Sigmoid colon (tissue), 7 donors: ENCODE data around the gene ATP4B. TPM values are rescaled to one million over a fixed set of nuclear protein-coding genes. Genes with fewer than 3 reads are reported as not detected.
A peak's percentile ranks its signal among the peaks of the same experiment; 100 is the strongest.

Experiments used
- DNase-seq: peaks from one replicate; pipeline ENCODE4 v3.0.0-alpha.2; 2019
- H3K27ac ChIP-seq, 4 donors: fragments of 200-600 bp; sonication (generic); one replicate each; pipeline ENCODE4 v1.5.1; 2016 to 2019; ENCODE audit warnings: mild to moderate bottlenecking in 1 of 4
- H3K27me3 ChIP-seq, 3 donors: fragments of 200-600 bp; sonication (generic); one replicate each; pipeline ENCODE4 v1.5.1; 2019; ENCODE audit warnings: mild to moderate bottlenecking in 1 of 3
- H3K36me3 ChIP-seq, 4 donors: fragments of 200-600 bp; sonication (generic); one replicate each; pipeline ENCODE4 v1.5.1; 2016 to 2019
- H3K4me1 ChIP-seq, 4 donors: fragments of 200-600 bp; sonication (generic); one replicate each; pipeline ENCODE4 v1.5.1; 2017 to 2019
- H3K4me3 ChIP-seq, 4 donors: fragments of 200-600 bp; sonication (generic); one replicate each; pipeline ENCODE4 v1.5.1; 2017 to 2019; ENCODE audit warnings: mild to moderate bottlenecking in 2 of 4, moderate library complexity in 1 of 4
- H3K9me3 ChIP-seq, 4 donors: fragments of 200-600 bp in 3 of 4; sonication (generic) in 3 of 4; one replicate each; pipeline versions ENCODE4 v1.5.1 to v1.6.1; 2013 to 2019
- EP300 ChIP-seq, 4 donors: sonication (generic); formaldehyde crosslinking; IDR thresholded peaks; one replicate each; pipeline ENCODE4 v1.6.1; 2017; ENCODE audit warnings: antibody characterized with exemption in 4 of 4
- POLR2A ChIP-seq, 2 donors: fragments of 450-650 bp; IDR thresholded peaks; one replicate each; pipeline ENCODE4 v1.6.1; 2016; ENCODE audit warnings: antibody characterized with exemption in 2 of 2, mild to moderate bottlenecking in 2 of 2, moderate library complexity in 2 of 2
- POLR2AphosphoS5 ChIP-seq, 4 donors: sonication (generic); formaldehyde crosslinking; IDR thresholded peaks; one replicate each; pipeline ENCODE4 v1.6.1; 2017; ENCODE audit warnings: antibody characterized with exemption in 4 of 4
- WGBS, 2 donors: extraction: QIAGEN DNeasy Blood & Tissue Kit; methylation state at CpG; one replicate each; pipeline ENCODE4 v1.1.7; 2013; 5-methylcytosine and 5-hydroxymethylcytosine counted together
- intact Hi-C: fragments of 100-400 bp; cut with DNase I; formaldehyde crosslinking; loops from one replicate; pipeline ENCODE4 v1.15.1; 2023
- polyA plus RNA-seq, 3 donors: library from polyadenylated mRNA; stranded (reverse); fragments of 200-250 nt; gene quantifications; one replicate each; pipeline ENCODE4 v1.2.3, GENCODE V29; 2013
- total RNA-seq, 4 donors: library from RNA; depleted of rRNA; stranded (reverse); fragments of >200 nt; gene quantifications; one replicate each; pipeline ENCODE4 v1.1.0, GENCODE V29; 2016
- TF ChIP-seq, protein P1 (sequence below), 4 experiments: fragments of 450-650 bp in 3 of 4; fragments of 200-600 bp in 1 of 4; IDR thresholded peaks; one replicate each; pipeline ENCODE4 v1.5.1; 2016 to 2019; ENCODE audit warnings: antibody characterized with exemption in 4 of 4, mild to moderate bottlenecking in 3 of 4, moderate library complexity in 2 of 4
- donor health status: healthy with polysubstance abuse.
- donor health status: Bipolar disorder and iron deficiency.
- donor health status: healthy.

ATP4B gene
- total and polyA plus RNA-seq, 7 donors = not detected

GRCh38 chr13:113618455-113618854 lies 39.5 kb downstream of the ATP4B start:
- intact Hi-C loops = no loop called here

GRCh38 chr13:113617961-113618360 lies 40.0 kb downstream of the ATP4B start:
- DNase-seq = no peak
- Histone ChIP-seq H3K9me3 (no peaks in the 10 kb centered on the region), H3K4me3 (no peak overlapping the region), H3K36me3 (peaks cover 0 to 5% (median under 1%) of the 10 kb centered on the region in 4 donors), H3K27ac (no peak overlapping the region), H3K27me3 (no peaks in the 10 kb centered on the region), H3K4me1 (no peaks in the 10 kb centered on the region)
- 88 to 96% methylated on average over 5 of the region's 5 CpGs for WGBS, 2 donors
- intact Hi-C loops = no loop called here
- TF ChIP-seq EP300 (IDR thresholded peaks at IDR 0.05) (no peak), POLR2A (IDR thresholded peaks at IDR 0.05) (no peak), POLR2AphosphoS5 (IDR thresholded peaks at IDR 0.05) (no peak)
- TF ChIP-seq, protein P1, sequence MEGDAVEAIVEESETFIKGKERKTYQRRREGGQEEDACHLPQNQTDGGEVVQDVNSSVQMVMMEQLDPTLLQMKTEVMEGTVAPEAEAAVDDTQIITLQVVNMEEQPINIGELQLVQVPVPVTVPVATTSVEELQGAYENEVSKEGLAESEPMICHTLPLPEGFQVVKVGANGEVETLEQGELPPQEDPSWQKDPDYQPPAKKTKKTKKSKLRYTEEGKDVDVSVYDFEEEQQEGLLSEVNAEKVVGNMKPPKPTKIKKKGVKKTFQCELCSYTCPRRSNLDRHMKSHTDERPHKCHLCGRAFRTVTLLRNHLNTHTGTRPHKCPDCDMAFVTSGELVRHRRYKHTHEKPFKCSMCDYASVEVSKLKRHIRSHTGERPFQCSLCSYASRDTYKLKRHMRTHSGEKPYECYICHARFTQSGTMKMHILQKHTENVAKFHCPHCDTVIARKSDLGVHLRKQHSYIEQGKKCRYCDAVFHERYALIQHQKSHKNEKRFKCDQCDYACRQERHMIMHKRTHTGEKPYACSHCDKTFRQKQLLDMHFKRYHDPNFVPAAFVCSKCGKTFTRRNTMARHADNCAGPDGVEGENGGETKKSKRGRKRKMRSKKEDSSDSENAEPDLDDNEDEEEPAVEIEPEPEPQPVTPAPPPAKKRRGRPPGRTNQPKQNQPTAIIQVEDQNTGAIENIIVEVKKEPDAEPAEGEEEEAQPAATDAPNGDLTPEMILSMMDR (IDR thresholded peaks at IDR 0.05) = no peak

More at GRCh38 chr13:113618455-113618854, 39.5 kb downstream of the ATP4B start:
- Histone ChIP-seq H3K27ac (no peak overlapping the region), H3K36me3 (peaks cover 0 to 10% (median 3%) of the 10 kb centered on the region in 4 donors), H3K4me3 (no peak overlapping the region), H3K4me1 (no peaks in the 10 kb centered on the region), H3K27me3 (no peaks in the 10 kb centered on the region), H3K9me3 (no peaks in the 10 kb centered on the region)
- WGBS, 2 donors = 93 to 95% methylated on average over 7 of the region's 7 CpGs
- no peak for DNase-seq
- no peak for TF ChIP-seq POLR2A (IDR thresholded peaks at IDR 0.05)
- TF ChIP-seq EP300 (IDR thresholded peaks at IDR 0.05) = no peak
- TF ChIP-seq, protein P1 (IDR thresholded peaks at IDR 0.05) = no peak
- TF ChIP-seq POLR2AphosphoS5 (IDR thresholded peaks at IDR 0.05) = no peak

- intact Hi-C loops = no loop called here
- DNase-seq = no peak
- WGBS, 2 donors = 88 to 90% methylated on average over 18 of the region's 18 CpGs
Observed at GRCh38 chr13:113616991-113617749, 40.8 kb downstream of the ATP4B start.

GRCh38 chr13:113616281-113616906 lies 41.6 kb downstream of the ATP4B start:
- TF ChIP-seq POLR2AphosphoS5 (IDR thresholded peaks at IDR 0.05) (peak in 1 of 4 donors; percentile 29), POLR2A (IDR thresholded peaks at IDR 0.05) (no peak)
- TF ChIP-seq, protein P1 (IDR thresholded peaks at IDR 0.05) = no peak
- H3K36me3 ChIP-seq = peaks cover 0 to 3% (median under 1%) of the 10 kb centered on the region in 4 donors
- 88 to 92% methylated on average over 20 of the region's 20 CpGs for WGBS, 2 donors
- intact Hi-C loops = no loop called here
- H3K27me3 ChIP-seq = no peaks in the 10 kb centered on the region
- H3K4me1 ChIP-seq = no peaks in the 10 kb centered on the region
- no peaks in the 10 kb centered on the region for H3K9me3 ChIP-seq
- DNase-seq = no peak
- no peak overlapping the region for H3K27ac ChIP-seq
- no peak overlapping the region for H3K4me3 ChIP-seq

More at GRCh38 chr13:113616991-113617749, 40.8 kb downstream of the ATP4B start:
- no peak for TF ChIP-seq EP300 (IDR thresholded peaks at IDR 0.05)
- no peak for TF ChIP-seq POLR2A (IDR thresholded peaks at IDR 0.05)
- TF ChIP-seq, protein P1 (IDR thresholded peaks at IDR 0.05) = no peak
- no peak for TF ChIP-seq POLR2AphosphoS5 (IDR thresholded peaks at IDR 0.05)
- Histone ChIP-seq H3K4me3 (no peak overlapping the region), H3K36me3 (no peaks in the 10 kb centered on the region), H3K9me3 (no peaks in the 10 kb centered on the region), H3K4me1 (no peaks in the 10 kb centered on the region), H3K27ac (no peak overlapping the region), H3K27me3 (no peaks in the 10 kb centered on the region)
